HG02798 (cell line): ENCODE measurements around the gene SND1.

Experiments used
- ATAC-seq: cut with Tn5 transposase; IDR thresholded peaks from one replicate; pipeline ENCODE4 v1.9.1; 2021; ENCODE audit warnings: mild to moderate bottlenecking; ENCODE audit not compliant: unreplicated experiment, poor library complexity

Gene SND1

DNA sequence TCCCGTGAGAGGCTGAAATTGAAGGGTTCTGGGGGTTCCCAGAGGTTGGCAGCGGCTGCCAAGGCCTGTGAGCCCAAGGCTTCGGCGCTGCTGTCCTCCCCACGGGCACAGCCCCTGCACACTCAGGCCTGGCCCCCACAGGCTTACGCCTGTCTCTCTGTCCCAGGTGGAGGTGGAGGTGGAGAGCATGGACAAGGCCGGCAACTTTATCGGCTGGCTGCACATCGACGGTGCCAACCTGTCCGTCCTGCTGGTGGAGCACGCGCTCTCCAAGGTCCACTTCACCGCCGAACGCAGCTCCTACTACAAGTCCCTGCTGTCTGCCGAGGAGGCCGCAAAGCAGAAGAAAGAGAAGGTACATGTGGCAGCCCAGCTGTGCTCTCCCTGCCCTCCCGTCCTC is 422.3 kb downstream of the SND1 start:
- no peak for ATAC-seq

DNA sequence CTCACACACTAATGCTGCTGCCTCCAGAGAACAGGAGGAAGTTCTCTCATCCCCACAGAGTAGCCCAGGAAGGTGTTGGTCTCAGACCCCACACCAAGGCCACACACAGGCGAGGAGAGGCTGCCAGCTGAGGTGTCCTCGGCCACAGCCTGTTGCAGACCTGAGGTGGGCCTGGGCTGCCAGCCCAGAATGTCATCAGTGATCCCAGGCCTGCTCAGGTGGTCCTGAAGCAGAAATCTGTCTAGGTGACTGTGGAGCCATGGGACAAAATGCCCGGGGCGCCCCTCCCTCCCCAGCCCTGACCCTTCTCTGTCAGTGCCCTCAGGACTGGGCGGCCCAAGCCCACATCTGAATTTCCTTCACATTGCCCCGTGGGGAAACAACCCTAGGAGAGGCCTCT is 422.7 kb downstream of the SND1 start:
- ATAC-seq: no peak

DNA sequence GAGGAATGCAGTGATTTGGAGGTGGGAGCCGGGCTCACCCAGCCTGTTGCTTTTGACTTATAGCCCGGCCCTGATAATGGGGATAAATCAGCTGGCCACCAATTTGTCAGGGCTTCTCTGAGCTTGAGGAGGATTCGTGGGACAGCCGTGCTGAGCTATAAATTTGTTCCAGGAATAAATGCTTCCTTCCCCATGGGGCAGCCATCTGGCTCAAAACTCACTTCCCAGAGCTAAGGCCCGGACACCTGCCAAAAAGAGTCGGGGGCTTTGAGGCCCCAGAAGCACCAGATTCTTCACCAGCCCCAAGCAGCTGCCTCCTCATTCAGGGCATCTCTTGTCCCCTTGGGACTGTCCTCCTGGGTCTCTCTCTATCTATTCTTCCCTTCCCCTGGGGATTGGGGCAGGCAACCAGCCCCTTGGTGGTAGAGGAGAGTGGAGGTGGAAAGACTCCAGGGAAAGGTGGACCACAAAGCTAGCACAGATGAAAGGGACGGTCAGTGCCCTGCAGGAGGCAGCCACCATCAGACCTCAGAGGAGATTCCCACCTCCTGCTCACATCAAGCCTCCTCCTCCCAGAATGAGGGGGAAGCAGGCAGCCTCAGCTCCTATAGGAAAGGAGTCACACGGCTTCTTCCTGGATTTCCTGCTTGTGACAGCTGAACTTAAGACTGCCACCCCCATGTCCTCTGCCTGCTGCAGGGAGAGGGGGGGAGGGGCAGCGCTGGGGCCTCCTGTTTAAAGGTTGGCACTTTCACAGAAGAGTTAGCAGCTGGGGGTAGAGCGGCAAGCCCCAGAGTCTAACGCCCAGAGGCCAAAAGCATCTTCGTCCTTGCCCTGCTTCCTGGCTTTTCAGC is 423.5 kb downstream of the SND1 start:
- ATAC-seq: no peak

DNA sequence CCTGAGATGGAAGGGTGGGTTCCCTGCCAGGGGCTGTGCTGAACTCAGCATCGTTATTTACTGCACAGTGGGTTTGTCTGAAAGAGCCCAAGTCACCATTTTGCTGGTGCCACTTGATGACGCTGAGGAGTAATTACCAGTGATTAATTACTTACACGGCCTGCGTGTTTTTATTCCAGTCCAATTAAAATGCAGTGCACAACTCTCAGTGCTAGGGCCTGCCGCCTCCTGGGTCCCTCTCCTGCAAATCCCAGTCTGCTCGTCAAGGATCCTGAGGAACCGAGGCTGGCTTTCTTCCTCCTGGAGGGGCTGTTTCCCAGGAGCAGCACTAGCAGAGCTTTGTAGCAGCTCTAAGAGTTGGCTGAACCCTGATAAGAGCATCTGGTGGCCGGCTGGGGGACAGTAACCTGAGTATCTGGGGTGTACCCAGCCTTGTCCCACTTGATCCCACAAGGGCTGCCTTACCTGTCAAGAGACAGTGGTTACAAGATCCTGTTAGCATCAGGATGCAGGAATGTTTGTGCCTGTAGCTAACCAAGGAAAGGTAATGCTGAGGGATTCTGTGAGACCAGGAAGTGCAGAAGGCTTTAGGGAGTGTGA is 424.3 kb downstream of the SND1 start:
- no peak for ATAC-seq

DNA sequence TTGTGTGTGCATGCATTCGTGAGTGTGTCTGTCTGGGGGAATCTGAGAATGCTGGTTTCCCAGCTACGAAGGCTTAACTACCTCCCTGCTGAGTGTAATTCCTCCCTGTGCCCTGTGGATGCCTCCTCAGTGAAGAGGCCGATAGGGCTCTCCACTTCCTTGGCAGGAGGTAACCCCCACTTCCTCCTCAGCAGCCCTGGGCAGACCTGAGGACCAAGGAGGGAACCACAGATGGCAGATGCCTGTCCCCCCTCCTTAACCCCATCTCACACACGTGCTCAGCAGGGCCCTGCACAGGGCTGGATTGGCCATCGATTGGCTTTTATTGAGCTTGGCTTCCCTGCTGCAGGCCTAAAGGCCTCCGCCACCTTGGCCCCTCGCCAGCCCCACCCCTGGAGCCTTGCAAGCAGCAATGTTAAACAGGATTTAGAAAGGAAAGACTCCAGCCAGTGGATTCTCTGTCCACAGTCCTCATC is 424.8 kb downstream of the SND1 start:
- ATAC-seq: no peak

DNA sequence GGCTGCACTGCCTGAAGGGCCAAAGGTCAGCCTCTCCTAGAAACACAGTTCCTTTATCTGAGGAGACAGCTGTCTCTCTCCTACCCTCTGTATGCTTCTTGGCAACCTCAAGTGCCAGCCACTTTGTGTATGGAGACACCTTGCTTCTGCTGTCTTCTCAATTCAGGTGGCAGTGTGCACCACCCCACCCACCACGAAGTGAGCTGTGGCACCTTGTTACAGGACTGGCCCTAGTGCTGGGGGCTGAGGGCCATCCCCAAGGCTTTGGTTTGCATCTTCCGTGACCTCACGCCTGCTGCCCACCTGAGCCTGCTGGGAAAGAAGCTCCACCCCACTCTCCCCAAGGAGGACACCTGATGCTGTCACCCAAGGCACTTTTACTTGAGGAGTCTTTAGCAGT is 426.3 kb downstream of the SND1 start:
- no peak for ATAC-seq

DNA sequence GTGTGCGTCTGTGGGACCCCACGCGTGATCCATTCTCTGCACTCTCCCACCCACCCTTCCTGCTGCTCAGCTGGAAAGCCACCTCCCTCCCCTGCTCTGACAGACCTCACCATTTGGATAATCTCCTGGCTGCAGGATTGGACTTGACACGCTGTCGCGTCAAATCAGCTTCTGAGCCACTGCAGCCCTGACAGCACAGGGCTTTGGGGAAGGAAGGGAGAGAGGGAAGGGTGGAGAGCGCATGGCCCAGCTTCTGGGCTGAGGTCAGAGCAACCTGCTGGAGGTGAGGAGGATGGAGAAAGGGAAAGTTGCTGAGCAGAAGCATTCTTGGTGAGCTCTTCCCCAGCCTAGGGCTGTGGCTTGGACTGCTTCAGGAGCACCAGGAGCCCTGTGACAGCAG is 428.2 kb downstream of the SND1 start:
- ATAC-seq: no peak

DNA sequence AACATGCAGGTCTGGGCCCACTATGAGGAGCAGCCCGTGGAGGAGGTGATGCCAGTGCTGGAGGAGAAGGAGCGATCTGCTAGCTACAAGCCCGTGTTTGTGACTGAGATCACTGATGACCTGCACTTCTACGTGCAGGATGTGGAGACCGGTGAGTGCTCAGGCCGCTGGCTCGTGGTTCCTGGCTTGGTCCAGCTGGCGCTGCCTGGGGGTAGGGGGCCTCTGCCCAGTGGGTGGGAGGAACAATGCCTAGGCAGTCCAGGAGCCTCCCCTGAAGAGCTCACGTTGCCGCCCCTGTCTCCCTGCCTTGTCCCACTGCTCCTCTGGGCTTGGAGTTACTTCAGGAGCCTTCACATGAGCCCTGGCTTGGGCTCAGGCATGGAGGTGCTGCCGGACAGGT is 429.4 kb downstream of the SND1 start:
- no peak for ATAC-seq

DNA sequence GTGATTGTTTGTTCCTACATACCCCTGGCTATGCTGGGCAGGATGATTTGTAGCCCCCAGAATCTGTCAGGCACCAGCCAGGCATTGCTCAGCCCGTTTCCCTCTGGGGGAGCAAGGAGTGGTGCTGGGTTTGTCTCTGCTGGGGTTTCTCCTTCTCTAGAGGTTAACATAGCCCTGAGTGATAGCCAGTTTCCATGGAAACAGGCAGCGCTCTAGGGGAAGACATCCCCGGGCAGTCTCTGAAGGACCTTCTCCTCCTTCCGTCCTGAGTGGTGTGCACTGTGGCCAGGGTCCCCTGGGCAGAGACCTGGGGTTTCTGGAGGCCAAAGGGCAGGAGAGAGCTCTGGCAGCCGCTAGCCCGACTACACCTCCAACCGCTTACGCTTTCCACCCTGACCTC is 429.8 kb downstream of the SND1 start:
- ATAC-seq: no peak

DNA sequence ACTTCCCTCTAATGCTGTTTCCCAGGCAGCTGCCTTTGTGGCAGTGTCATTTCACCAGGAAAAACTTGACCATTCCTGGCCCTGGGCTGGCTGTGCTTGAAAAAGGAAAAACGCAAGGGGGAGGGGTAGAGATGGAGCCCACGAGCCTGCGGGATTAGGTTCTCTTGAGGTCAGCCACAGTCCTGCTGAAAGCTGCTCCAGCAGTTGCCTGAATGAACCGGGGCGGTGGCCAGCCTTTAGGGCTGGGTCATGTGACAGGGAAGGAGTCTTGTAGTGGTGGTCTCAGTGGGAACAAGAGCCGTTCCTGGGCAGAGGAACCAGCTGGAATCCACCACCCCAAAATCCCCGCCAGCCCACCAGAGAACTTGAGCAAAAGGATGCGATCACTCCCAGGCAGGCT is 430.4 kb downstream of the SND1 start:
- ATAC-seq: no peak

DNA sequence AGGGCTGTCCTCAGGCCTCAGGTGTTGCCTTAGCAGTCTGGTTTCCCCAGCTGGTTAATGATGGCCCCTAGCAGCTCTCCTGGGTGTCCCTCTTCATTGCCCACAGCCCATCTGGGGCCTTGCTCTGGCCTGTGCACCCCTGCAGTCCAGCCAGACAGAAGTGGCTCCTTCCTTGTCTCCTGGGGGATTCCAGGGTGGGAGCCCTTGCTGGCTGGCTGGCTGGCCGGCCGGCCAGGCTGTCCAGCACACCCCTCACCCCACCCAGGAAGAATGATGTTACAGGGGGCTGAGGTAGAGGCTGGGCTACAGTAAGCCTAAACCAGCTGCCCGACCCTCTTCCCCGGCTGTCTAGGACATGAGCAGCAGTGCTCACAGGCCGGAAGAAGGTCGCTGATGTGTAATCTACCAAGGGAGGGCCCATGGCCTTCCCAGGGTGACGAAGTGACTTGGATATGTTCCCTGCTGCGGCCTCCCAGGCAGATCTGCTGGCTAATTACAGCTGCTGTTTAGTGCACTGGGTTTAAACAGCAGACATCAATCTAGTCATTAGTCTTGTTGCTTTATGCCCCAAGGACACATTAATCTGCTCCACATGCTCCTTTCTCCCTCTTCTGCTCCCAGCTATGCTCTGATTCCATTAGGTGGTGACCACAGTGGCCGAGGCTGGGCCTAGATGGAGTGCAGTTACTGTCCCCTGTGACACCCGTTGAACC is 433.1 kb downstream of the SND1 start:
- no peak for ATAC-seq

DNA sequence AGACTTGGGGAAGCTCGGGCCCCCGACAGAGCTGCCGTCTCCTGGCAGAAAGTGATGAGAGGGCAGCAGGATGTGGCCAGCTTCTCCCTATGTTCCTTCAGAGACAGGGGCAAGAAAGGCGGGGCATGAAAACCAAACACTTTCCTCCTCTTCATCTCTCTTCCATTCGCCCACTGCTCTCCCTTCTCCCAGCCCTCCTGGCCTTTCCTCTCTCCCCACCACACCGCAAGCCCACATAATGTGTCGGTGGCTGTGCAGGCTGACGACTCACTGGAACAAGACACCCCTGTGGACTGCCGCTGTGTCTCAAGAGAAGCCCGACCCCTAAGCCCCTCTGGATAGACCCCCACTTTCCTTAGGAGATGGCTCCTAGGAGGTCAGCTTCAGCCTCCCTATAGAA is 438.5 kb downstream of the SND1 start:
- ATAC-seq: no peak

DNA sequence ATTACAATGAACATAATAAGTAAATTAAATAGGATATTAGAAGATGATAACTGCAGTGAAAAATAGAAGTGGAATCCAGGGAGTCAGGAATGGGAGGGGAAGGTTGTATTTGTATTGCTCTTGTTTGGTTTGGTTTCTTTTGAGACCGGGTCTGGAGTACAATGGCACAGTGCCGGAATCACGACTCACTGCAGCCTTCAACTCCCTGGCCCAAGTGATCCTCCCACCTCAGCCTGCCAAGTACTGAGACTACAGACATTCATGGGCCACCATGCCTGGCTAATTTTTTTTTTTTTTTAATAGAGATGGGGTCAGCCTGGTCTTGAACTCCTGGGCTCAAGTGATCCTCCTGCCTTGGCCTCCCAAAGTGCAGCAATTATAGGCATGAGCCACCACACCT is 439.1 kb downstream of the SND1 start:
- ATAC-seq: no peak

DNA sequence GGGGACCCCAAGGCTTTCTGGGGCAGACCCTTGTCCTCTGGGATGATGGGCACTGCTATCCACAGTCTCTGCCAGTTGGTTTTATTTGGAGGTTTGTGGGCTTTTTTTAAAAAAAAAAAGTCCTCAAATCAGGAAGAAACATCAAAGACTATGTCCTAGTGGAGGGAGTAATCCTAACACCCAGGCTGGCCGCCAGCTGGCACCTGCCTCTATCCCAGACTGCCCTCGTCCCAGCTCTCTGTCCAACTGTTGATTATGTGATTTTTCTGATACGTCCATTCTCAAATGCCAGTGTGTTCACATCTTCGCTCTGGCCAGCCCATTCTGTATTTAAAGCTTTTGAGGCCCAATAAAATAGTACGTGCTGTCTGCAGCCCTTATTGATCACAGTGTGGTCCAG is 440.2 kb downstream of the SND1 start:
- ATAC-seq: no peak

DNA sequence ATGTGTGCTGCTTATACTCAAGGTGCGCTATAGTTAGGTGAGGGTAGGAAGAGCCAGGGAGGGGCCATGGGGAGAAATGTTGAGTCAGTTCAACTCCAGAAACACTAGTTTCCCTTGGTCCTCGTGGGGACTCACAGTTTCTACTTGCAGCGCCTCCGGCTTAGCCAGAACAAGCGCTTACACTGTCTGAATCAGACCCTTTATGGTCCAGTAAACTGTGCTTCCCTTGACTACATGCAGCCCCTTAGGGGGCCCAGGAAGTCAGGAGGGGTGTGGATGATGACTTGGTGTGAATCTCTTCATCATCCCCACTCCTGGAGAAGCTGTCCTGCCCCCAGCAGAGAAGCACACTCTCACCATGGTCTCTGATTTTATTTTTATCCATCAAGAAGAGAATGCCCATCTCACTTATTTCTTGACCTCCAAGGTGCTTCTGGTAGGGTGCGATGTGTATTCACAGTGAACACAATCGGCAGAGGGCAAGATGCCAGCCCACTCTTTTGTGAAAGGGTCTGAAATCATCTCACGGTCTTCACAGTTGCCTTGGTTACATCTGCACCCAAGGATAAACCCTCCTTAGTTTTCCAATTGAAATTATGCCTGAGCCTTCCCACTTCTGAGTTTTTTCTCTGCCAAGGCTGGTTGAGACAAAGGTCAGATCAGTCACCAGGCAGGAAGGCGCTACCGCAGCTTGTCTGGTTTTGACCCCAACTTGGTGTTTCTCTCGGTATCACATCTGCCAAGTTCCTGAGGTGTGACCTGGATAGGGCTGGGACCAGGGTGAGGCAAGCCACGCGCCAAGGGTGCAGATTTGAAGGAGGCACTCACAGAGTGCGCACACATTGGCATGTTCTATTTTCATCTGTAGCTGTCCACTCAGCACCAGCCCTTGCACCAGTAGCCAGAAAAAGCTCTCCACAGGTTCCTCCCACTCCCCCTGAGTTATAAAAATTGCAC is 441.9 kb downstream of the SND1 start:
- no peak for ATAC-seq

DNA sequence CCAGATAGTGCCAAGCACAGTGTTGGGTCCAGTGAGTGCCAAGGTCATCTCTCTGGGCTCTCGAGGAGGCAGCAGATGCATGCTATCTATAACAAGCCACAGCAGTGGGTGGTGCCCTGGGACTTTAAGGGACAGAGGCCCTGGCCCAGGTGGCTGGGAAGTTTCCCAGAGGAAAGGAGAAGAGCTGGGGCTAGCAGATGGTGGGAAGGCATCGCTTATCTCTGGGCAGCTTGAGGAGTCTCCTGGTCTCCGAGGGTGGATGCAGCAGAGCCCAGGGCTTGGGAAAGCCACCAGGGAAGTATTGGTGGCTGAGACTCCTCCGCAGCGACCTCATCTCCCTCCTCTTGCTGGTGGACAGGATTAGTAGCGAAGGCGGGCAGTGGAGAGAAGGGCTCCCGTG is 442.7 kb downstream of the SND1 start:
- ATAC-seq: no peak

DNA sequence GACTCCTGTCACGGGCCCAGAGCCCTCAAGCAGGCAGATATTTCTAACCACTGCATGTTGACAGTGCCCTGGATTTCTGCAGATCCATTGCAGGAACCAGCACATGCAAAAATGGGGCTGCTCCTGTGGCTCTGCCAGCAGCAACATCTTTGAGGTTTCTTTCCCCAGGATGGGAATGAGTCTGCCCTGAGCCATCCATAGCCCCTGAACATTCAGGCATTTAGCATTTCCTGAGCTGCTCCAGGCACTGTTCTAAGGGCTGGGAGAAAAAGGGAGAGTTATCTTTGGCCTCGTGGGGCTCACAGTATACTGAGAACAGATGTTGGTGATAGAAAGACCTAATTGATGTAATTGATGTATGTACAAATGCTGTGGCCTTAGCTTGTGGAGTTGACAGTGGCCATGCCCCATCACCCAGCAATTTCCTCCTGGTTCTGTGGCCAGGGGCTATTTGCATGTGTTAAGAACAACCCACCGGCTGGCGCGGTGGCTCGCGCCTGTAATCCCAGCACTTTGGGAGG is 445.3 kb downstream of the SND1 start:
- ATAC-seq: no peak

DNA sequence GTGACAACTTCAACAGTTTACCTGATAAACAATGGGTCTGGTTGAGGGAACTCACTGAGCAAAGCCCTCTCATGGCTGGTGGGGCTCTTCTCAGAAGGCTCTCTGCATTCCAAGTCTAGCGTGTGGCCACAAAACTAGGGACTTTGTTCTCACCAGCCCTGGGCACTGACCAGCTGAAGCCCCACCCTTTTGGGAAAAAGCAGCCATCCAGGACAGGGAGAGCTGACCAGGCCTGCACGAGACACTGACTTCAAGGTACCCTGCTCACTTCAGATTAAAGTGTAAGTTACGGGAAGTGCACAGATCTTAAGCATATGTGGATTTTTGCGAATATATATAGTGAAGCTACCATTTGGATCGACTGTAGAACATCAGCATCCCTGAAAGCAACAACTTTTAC is 446.6 kb downstream of the SND1 start:
- ATAC-seq: no peak

DNA sequence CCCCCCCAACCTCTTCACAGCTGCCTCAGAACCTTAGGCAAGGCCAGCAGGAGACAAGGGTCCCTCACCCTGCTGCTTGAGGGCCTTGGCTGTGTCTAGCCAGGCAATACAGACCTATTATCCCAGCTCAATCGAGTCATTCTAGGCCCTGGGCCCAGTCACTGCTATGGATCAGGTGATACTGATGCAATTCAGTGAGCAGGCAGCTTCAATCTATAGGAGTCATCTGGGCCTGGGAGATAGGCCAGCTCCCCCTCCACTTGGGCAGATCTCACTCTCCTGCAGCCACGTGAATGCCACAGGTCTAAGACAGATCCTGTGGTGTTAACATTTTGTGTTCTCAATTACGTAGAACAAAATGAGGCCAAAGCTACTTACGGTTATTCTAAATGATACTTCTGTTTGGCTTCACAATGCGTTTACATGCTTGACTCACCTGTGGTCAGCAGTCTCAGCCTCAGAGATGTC is 447.2 kb downstream of the SND1 start:
- ATAC-seq: no peak
